ENCODE results near the gene MAGI2. TPM values are rescaled to one million over a fixed set of nuclear protein-coding genes. Genes with fewer than 3 reads are reported as not detected.

Gene MAGI2
- total and polyA plus RNA-seq, 9 donors: 7.1 to 20.4 (median 18.7) TPM

DNA sequence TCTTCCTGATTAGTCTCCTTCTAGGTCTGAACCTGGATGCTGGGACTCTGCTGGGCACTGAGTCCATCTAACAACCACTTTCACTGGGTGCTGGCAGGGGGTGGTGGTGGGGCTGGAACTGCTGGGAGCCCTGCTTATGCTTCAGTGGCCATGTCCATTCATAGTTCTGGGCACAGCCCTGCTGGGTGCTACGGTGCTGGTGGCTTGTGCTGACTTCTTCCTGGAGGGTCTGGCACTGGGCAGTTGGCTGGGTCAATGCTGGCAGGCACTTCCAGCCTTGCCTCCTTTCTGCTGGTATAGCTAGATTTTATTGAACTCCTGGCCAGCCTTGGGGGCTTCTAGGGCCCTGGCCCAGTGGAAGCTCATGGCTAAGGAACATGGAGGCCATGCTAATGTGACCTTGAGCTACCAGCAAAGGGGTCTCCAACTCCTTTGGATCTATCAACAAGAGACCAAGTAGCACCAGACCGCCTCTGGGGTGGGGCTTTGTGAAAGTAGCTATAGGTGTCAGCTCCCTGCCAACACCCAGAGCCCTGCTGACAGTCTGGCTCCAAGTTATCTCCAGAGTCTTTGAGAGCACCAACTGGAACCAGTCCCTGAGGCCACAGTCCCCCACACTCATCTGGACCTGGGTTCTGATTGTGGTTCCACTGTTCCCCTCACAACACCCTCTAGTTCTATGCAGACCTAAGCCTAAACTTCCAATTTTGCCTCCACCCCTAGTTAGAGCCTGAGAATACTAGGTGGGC, 99.6 kb downstream of the MAGI2 start:
- Histone ChIP-seq H3K4me3 (no peak overlapping the region), H3K36me3 (no peaks in the 10 kb centered on the region), H3K27me3 (no peaks in the 10 kb centered on the region), H3K27ac (no peak overlapping the region), H3K9me3 (no peaks in the 10 kb centered on the region), H3K4me1 (ENCODE audit: insufficient read depth) (peaks cover 5% of the 10 kb centered on the region)
- intact Hi-C loops (cut with DNase I): no loop called here
- DNase-seq: no peak
- TF ChIP-seq POLR2A (IDR thresholded peaks at IDR 0.05) (no peak), EP300 (IDR thresholded peaks at IDR 0.05) (no peak), CTCF (IDR thresholded peaks at IDR 0.05) (no peak)
- WGBS, 3 donors: 95 to 100% (median 100%) methylated on average over 2 of the region's 2 CpGs

DNA sequence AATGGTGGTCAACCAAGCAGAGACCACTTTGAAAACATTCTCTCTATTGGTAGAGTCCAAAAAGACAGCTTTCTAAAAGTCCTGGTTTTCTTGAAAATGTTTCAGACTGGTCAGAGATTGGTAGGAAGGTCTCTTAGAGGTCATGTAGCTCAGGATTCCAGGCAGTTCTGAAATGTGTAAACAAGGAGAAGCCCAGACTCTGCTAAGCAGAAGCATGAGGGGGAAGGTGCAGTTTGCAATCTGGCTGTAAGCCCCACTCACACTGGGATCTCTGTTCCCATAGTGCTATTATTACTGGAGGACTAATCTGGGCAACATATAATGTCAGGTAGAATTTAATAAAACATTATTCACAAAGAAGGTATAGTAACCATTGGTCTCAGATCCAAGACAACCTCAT, 101.1 kb downstream of the MAGI2 start:
- intact Hi-C loops (cut with DNase I): no loop called here
- H3K9me3 ChIP-seq: no peaks in the 10 kb centered on the region

GRCh38 chr7:79347351-79347750, 106.1 kb downstream of the MAGI2 start:
- intact Hi-C loops (cut with DNase I): no loop called here
- Histone ChIP-seq H3K9me3 (no peaks in the 10 kb centered on the region), H3K4me3 (no peak overlapping the region), H3K27ac (no peak overlapping the region), H3K27me3 (no peaks in the 10 kb centered on the region), H3K36me3 (no peaks in the 10 kb centered on the region), H3K4me1 (ENCODE audit: insufficient read depth) (peaks cover 1% of the 10 kb centered on the region)
- 81 to 86% (median 85%) methylated on average over 3 of the region's 3 CpGs for WGBS, 3 donors
- TF ChIP-seq EP300 (IDR thresholded peaks at IDR 0.05): no peak
- no peak for TF ChIP-seq CTCF (IDR thresholded peaks at IDR 0.05)
- no peak for DNase-seq

More for the DNA sequence above, 101.1 kb downstream of the MAGI2 start:
- Histone ChIP-seq H3K36me3 (no peaks in the 10 kb centered on the region), H3K27ac (no peak overlapping the region), H3K27me3 (no peaks in the 10 kb centered on the region), H3K4me3 (no peak overlapping the region), H3K4me1 (ENCODE audit: insufficient read depth) (peaks cover 5% of the 10 kb centered on the region)
- TF ChIP-seq EP300 (IDR thresholded peaks at IDR 0.05) (no peak), POLR2A (IDR thresholded peaks at IDR 0.05) (no peak), CTCF (IDR thresholded peaks at IDR 0.05) (no peak)
- DNase-seq: no peak

- Histone ChIP-seq H3K36me3 (no peaks in the 10 kb centered on the region), H3K27ac (no peak overlapping the region), H3K9me3 (no peaks in the 10 kb centered on the region), H3K4me3 (no peak overlapping the region), H3K27me3 (no peaks in the 10 kb centered on the region), H3K4me1 (ENCODE audit: insufficient read depth) (no peaks in the 10 kb centered on the region)
- intact Hi-C loops (cut with DNase I): no loop called here
- no peak for TF ChIP-seq CTCF (IDR thresholded peaks at IDR 0.05)
- no peak for TF ChIP-seq POLR2A (IDR thresholded peaks at IDR 0.05)
- no peak for TF ChIP-seq EP300 (IDR thresholded peaks at IDR 0.05)
- no peak for DNase-seq
- WGBS, 3 donors: 96 to 98% (median 97%) methylated on average over 5 of the region's 5 CpGs
These were observed 111.6 kb downstream of the MAGI2 start for GRCh38 chr7:79341902-79342301.

Measured in ovary (tissue), 9 donors.